Hepatocyte (in vitro differentiated cells): Measurements from ENCODE around the gene CCDC91.

ENCODE experiments used
- EZH2phosphoT487 ChIP-seq: fragments of 200-600 bp; sonication (generic); IDR thresholded peaks from one replicate; pipeline ENCODE4 v1.6.1; 2018; ENCODE audit warnings: antibody characterized with exemption, mild to moderate bottlenecking, low read depth, moderate library complexity; ENCODE audit not compliant: unreplicated experiment, severe bottlenecking
- TF ChIP-seq, protein P1 (sequence below): fragments of 200-600 bp; sonication (generic); IDR thresholded peaks from 2 replicates; pipeline ENCODE4 v1.5.1; 2016; ENCODE audit warnings: antibody characterized with exemption, mild to moderate bottlenecking; ENCODE audit not compliant: poor library complexity

DNA sequence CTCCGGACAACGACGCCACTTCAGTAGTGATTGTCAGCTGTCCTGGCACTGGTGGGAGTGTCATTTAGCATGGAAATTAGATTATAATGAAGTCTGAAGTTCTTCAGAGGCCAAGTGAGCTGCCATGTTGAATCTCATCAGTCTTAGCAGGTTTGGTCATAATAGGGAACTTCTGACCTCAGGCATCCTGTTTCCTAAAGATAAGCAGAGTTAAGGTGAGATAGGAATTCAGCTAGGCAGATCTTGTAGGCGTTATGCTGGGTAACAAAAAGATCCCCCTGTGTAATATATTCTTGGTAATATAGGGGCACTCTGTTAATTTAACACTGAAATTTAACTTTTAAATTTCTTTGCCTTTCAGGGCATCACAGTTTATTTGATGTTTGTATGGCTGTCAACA is 137.5 kb downstream of the CCDC91 start:
- TF ChIP-seq, protein P1, sequence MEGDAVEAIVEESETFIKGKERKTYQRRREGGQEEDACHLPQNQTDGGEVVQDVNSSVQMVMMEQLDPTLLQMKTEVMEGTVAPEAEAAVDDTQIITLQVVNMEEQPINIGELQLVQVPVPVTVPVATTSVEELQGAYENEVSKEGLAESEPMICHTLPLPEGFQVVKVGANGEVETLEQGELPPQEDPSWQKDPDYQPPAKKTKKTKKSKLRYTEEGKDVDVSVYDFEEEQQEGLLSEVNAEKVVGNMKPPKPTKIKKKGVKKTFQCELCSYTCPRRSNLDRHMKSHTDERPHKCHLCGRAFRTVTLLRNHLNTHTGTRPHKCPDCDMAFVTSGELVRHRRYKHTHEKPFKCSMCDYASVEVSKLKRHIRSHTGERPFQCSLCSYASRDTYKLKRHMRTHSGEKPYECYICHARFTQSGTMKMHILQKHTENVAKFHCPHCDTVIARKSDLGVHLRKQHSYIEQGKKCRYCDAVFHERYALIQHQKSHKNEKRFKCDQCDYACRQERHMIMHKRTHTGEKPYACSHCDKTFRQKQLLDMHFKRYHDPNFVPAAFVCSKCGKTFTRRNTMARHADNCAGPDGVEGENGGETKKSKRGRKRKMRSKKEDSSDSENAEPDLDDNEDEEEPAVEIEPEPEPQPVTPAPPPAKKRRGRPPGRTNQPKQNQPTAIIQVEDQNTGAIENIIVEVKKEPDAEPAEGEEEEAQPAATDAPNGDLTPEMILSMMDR, result no peak
- no peak for TF ChIP-seq EZH2phosphoT487
